ENCODE results near the gene MED16. TPM values are rescaled to one million over a fixed set of nuclear protein-coding genes. Genes with fewer than 3 reads are reported as not detected.

Gene MED16
- total RNA-seq, 2 experiments from 2014 or later = 19.1 to 54.3 TPM

DNA sequence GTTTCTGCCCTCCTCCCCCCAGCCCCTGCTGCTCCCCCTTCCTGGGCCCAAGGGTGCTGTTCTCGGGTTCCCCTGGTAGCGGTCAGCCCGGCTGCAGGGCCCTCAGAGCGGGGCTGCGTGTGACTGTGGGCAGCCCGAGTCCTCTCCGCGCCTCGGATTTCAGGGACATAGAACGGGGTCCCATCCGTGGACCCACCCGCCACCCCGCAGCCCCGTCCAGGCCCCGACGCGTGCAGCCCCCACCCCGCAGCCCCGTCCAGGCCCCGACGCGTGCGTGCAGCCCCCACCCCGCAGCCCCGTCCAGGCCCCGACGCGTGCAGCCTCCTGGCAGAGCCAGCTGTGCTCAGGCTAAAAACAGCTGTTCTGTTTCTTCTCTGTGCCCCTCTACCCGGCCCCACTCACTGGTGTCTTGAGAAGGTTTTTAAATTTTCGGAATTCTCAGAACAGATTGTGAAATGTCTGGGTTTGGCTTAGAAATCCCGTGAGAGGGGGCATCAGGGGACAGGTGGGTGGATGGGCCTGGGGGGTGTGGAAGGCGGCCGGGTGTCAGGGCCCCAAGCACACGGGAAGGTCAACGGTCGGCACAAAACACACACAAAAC lies 57.7 kb downstream of the MED16 start:
- CTCF ChIA-PET (ENCODE audit: unreplicated experiment) = no interaction called here
- H2AFZ ChIP-seq (ENCODE audit: low read length) = no peak overlapping the region
- BruUV-seq (replicated peaks) = no TSS peak
- no peak for DNase-seq (ENCODE audit: low spot score)
- no peak overlapping the region for H3K27ac ChIP-seq (ENCODE audit: low read depth, low read length, poor library complexity, severe bottlenecking)
- POLR2A ChIA-PET = no interaction called here
- no peak overlapping the region for H3K4me3 ChIP-seq (ENCODE audit: low read depth, low read length, poor library complexity, severe bottlenecking)
- no peaks in the 10 kb centered on the region for H4K20me1 ChIP-seq (ENCODE audit: insufficient read depth, low read length)
- TF ChIP-seq, protein P1, sequence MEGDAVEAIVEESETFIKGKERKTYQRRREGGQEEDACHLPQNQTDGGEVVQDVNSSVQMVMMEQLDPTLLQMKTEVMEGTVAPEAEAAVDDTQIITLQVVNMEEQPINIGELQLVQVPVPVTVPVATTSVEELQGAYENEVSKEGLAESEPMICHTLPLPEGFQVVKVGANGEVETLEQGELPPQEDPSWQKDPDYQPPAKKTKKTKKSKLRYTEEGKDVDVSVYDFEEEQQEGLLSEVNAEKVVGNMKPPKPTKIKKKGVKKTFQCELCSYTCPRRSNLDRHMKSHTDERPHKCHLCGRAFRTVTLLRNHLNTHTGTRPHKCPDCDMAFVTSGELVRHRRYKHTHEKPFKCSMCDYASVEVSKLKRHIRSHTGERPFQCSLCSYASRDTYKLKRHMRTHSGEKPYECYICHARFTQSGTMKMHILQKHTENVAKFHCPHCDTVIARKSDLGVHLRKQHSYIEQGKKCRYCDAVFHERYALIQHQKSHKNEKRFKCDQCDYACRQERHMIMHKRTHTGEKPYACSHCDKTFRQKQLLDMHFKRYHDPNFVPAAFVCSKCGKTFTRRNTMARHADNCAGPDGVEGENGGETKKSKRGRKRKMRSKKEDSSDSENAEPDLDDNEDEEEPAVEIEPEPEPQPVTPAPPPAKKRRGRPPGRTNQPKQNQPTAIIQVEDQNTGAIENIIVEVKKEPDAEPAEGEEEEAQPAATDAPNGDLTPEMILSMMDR (conservative IDR thresholded peaks at IDR 0.05; ENCODE audit: low read length) = no peak
- no peak for TF ChIP-seq EZH2phosphoT487 (IDR thresholded peaks at IDR 0.05; ENCODE audit: borderline replicate concordance, low read depth, low read length)
- intact Hi-C loops (cut with micrococcal nuclease; ENCODE audit: unreplicated experiment) = no loop called here
- no peaks in the 10 kb centered on the region for H3K9me3 ChIP-seq (ENCODE audit: low read length)
- no peak overlapping the region for H3K4me2 ChIP-seq (ENCODE audit: low read length)
- no peaks in the 10 kb centered on the region for H3K4me1 ChIP-seq (ENCODE audit: insufficient read depth, low read length, poor library complexity, severe bottlenecking)
- no peaks in the 10 kb centered on the region for H3K36me3 ChIP-seq (ENCODE audit: insufficient read depth, low read length)
- H3K79me2 ChIP-seq (ENCODE audit: insufficient read depth, low read depth, low read length) = no peaks in the 10 kb centered on the region
- no peaks in the 10 kb centered on the region for H3K9me2 ChIP-seq (ENCODE audit: insufficient read depth, low read length)

DNA sequence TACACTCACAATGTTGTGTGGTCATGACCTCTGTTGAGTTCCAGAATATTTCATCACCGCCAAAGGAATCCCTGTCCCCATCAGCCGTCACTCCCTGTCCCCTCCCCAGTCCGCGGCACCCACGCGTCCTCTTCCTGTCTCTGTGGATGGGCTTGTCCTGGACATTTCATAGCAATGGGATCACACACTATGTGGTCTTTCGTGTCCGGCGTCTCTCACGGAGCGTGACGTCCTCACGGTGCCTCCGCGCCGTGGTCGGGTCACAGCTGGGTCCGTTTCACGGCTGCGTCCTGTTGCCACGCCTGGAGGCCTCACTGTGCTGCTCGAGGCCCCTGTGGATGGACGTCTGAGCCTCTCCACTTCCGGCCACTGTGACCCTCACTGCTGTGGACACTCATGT lies 58.8 kb downstream of the MED16 start:
- CTCF ChIA-PET (ENCODE audit: unreplicated experiment) = no interaction called here
- intact Hi-C loops (cut with micrococcal nuclease; ENCODE audit: unreplicated experiment) = no loop called here

More for the DNA sequence above, 58.8 kb downstream of the MED16 start:
- no peaks in the 10 kb centered on the region for H3K79me2 ChIP-seq (ENCODE audit: insufficient read depth, low read depth, low read length)
- H3K36me3 ChIP-seq (ENCODE audit: insufficient read depth, low read length) = no peaks in the 10 kb centered on the region
- no peaks in the 10 kb centered on the region for H3K4me1 ChIP-seq (ENCODE audit: insufficient read depth, low read length, poor library complexity, severe bottlenecking)
- no peaks in the 10 kb centered on the region for H3K9me2 ChIP-seq (ENCODE audit: insufficient read depth, low read length)
- no TSS peak for BruUV-seq (replicated peaks)
- no peaks in the 10 kb centered on the region for H4K20me1 ChIP-seq (ENCODE audit: insufficient read depth, low read length)
- no peak overlapping the region for H2AFZ ChIP-seq (ENCODE audit: low read length)
- no peaks in the 10 kb centered on the region for H3K9me3 ChIP-seq (ENCODE audit: low read length)
- POLR2A ChIA-PET = no interaction called here
- no peak overlapping the region for H3K4me3 ChIP-seq (ENCODE audit: low read depth, low read length, poor library complexity, severe bottlenecking)
- no peak for DNase-seq (ENCODE audit: low spot score)
- TF ChIP-seq, protein P1 (conservative IDR thresholded peaks at IDR 0.05; ENCODE audit: low read length) = no peak
- no peak for TF ChIP-seq EZH2phosphoT487 (IDR thresholded peaks at IDR 0.05; ENCODE audit: borderline replicate concordance, low read depth, low read length)
- no peak overlapping the region for H3K4me2 ChIP-seq (ENCODE audit: low read length)
- H3K27ac ChIP-seq (ENCODE audit: low read depth, low read length, poor library complexity, severe bottlenecking) = no peak overlapping the region
